Lower leg skin (tissue), 3 donors: Measurements from ENCODE around the gene CPSF4L.

ENCODE experiments used
- CTCF ChIP-seq, 3 donors: fragments of 450-650 bp; IDR thresholded peaks; one replicate each; pipeline ENCODE4 v1.5.1; 2016; ENCODE audit warnings: antibody characterized with exemption in 3 of 3, mild to moderate bottlenecking in 3 of 3, moderate library complexity in 2 of 3
- POLR2A ChIP-seq, 2 donors: fragments of 450-650 bp; IDR thresholded peaks; one replicate each; pipeline ENCODE4 v1.6.1; 2016 to 2017; ENCODE audit warnings: antibody characterized with exemption in 2 of 2, mild to moderate bottlenecking in 1 of 2, moderate library complexity in 1 of 2

DNA sequence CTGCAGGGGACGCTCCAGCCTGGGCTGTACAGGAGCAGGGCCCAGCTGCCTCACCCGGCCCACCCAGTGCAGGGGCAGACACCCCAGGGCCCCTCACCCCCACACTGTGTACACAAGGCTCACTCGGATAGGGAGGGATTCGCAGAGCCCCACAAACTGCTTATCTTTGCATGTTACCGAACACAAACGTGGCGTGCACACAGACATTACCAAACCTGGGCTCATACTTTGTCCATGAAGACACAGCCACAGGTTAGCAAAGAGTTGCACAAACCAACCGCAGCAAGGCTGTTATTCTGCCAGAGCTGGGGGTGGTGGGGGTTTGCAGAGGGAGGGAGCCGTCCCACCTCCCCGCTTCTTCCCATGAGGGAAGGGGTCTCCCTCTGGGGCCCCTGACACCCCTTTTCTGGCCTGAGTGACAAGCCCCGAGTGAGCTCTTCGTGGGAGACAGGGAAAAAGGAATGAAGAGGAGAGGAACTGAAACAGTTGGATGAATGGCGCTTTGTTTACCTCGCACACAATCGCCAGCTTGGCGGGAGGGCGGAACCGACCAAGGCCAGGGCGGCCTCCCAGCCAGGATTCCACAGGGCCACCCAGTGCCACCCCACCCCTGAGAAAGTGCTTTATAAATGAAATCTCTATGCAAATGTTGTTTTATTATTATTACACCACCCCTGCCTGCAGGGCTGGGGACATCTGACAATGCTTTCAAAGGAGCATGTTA, 434 bp upstream of the CPSF4L start:
- TF ChIP-seq CTCF (IDR thresholded peaks at IDR 0.05) (no peak), POLR2A (IDR thresholded peaks at IDR 0.05) (no peak)
